Thyroid gland (tissue), 4 donors: ENCODE measurements around the gene CHST11.

Source experiments
- POLR2A ChIP-seq, 2 donors: fragments of 450-650 bp; IDR thresholded peaks; one replicate each; pipeline ENCODE4 v1.6.1; 2017; ENCODE audit warnings: antibody characterized with exemption in 2 of 2, mild to moderate bottlenecking in 2 of 2, moderate library complexity in 1 of 2
- TF ChIP-seq, protein P1 (sequence below), 6 experiments: fragments of 200-600 bp in 3 of 6; fragments of 450-650 bp in 3 of 6; sonication (generic) in 3 of 6; IDR thresholded peaks; one replicate each; pipeline ENCODE4 v1.5.1; 2016 to 2019; ENCODE audit warnings: antibody characterized with exemption in 6 of 6, mild to moderate bottlenecking in 2 of 6, inconsistent platforms in 1 of 6, moderate library complexity in 1 of 6

DNA sequence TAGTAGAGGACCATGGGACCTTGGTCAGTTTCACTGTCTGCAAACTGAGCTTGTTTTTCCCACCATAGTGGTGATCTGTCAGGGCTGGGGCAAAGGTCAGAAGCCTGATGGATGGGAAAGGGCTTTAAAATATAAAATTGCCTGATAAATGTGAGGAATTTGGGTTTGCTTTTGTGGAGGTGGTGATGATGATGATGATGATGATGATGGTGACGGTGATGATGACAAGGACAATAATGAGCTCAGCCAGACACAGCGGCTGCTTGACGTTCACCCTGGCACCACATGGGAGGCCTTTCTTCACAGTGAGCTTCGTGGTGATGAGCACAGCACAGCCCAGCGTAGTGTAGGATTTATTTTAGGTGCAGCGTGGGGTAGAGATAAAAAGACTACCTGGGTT lies 257.6 kb downstream of the CHST11 start:
- TF ChIP-seq, protein P1, sequence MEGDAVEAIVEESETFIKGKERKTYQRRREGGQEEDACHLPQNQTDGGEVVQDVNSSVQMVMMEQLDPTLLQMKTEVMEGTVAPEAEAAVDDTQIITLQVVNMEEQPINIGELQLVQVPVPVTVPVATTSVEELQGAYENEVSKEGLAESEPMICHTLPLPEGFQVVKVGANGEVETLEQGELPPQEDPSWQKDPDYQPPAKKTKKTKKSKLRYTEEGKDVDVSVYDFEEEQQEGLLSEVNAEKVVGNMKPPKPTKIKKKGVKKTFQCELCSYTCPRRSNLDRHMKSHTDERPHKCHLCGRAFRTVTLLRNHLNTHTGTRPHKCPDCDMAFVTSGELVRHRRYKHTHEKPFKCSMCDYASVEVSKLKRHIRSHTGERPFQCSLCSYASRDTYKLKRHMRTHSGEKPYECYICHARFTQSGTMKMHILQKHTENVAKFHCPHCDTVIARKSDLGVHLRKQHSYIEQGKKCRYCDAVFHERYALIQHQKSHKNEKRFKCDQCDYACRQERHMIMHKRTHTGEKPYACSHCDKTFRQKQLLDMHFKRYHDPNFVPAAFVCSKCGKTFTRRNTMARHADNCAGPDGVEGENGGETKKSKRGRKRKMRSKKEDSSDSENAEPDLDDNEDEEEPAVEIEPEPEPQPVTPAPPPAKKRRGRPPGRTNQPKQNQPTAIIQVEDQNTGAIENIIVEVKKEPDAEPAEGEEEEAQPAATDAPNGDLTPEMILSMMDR (IDR thresholded peaks at IDR 0.05): no peak
- TF ChIP-seq POLR2A (IDR thresholded peaks at IDR 0.05): no peak
